Thyroid gland (tissue), 4 donors: Measurements from ENCODE around the gene OBSL1. TPM values are rescaled to one million over a fixed set of nuclear protein-coding genes. Genes with fewer than 3 reads are reported as not detected.

Experiments
- DNase-seq, 2 donors: peaks; one replicate each; pipeline ENCODE4 v3.0.0-alpha.2; 2019
- H3K27ac ChIP-seq, 3 donors: fragments of 200-600 bp; sonication (generic); 1 replicate in 2 of 3; 2 replicates in 1 of 3; pipeline ENCODE4 v1.5.1; 2016 to 2019; ENCODE audit warnings: mild to moderate bottlenecking in 1 of 3, moderate library complexity in 1 of 3
- H3K27me3 ChIP-seq: fragments of 200-600 bp; sonication (generic); one replicate; pipeline ENCODE4 v1.5.1; 2019
- H3K36me3 ChIP-seq, 2 donors: fragments of 200-600 bp; sonication (generic); one replicate each; pipeline ENCODE4 v1.5.1; 2016 to 2019
- H3K4me1 ChIP-seq, 2 donors: fragments of 200-600 bp; sonication (generic); one replicate each; pipeline ENCODE4 v1.5.1; 2017 to 2019
- H3K4me3 ChIP-seq, 3 donors: fragments of 200-600 bp; sonication (generic); replicated peaks in 1 of 3; 1 replicate in 2 of 3; 2 replicates in 1 of 3; pipeline ENCODE4 v1.5.1; 2016; ENCODE audit warnings: mild to moderate bottlenecking in 1 of 3
- H3K9me3 ChIP-seq: fragments of 200-600 bp; sonication (generic); one replicate; pipeline ENCODE4 v1.5.1; 2017
- CTCF ChIP-seq, 6 experiments: fragments of 200-600 bp in 3 of 6; fragments of 450-650 bp in 3 of 6; sonication (generic) in 3 of 6; IDR thresholded peaks; one replicate each; pipeline ENCODE4 v1.5.1; 2016 to 2019; ENCODE audit warnings: antibody characterized with exemption in 6 of 6, mild to moderate bottlenecking in 2 of 6, inconsistent platforms in 1 of 6, moderate library complexity in 1 of 6
- POLR2A ChIP-seq, 2 donors: fragments of 450-650 bp; IDR thresholded peaks; one replicate each; pipeline ENCODE4 v1.6.1; 2017; ENCODE audit warnings: antibody characterized with exemption in 2 of 2, mild to moderate bottlenecking in 2 of 2, moderate library complexity in 1 of 2
- WGBS, 2 donors: methylation state at CpG; one replicate each; pipeline ENCODE4 v1.1.5; 2017; 5-methylcytosine and 5-hydroxymethylcytosine counted together
- intact Hi-C: fragments of 100-400 bp; cut with DNase I; formaldehyde crosslinking; loops from one replicate; pipeline ENCODE4 v1.15.1; 2023
- microRNA-seq: library from miRNA; unstranded; fragments of <30 nt; microRNA quantifications from one replicate; pipeline ENCODE4, GENCODE V29; 2016
- small RNA-seq: library from RNA; depleted of rRNA; stranded (forward); fragments of <200 nt; gene quantifications from one replicate; pipeline ENCODE3, GENCODE V24; 2016
- total RNA-seq, 4 donors: library from RNA; depleted of rRNA; stranded (reverse); fragments of >200 nt; gene quantifications; one replicate each; pipeline ENCODE4 v1.2.3, GENCODE V29; 2016

The OBSL1 gene
- total RNA-seq, 4 donors from 2014 or later = 142 to 200 (median 170) TPM

- H3K27ac ChIP-seq = no peak overlapping the region
- H3K4me1 ChIP-seq = peaks cover 11 to 15% of the 10 kb centered on the region in 2 donors
- no peaks in the 10 kb centered on the region for H3K9me3 ChIP-seq
- no peak overlapping the region for H3K4me3 ChIP-seq
- H3K27me3 ChIP-seq = no peaks in the 10 kb centered on the region
- intact Hi-C loops = no loop called here
- H3K36me3 ChIP-seq = peaks cover 24 to 32% of the 10 kb centered on the region in 2 donors
- WGBS, 2 donors = 83 to 86% methylated on average over 20 of the region's 23 CpGs
- TF ChIP-seq POLR2A (IDR thresholded peaks at IDR 0.05) (no peak), CTCF (IDR thresholded peaks at IDR 0.05) (no peak)
- no peak for DNase-seq
Observed at GRCh38 chr2:219506153-219506801, 65.1 kb downstream of the OBSL1 start.

- TF ChIP-seq POLR2A (IDR thresholded peaks at IDR 0.05) = no peak
- no peak for TF ChIP-seq CTCF (IDR thresholded peaks at IDR 0.05)
- H3K27me3 ChIP-seq = no peaks in the 10 kb centered on the region
- H3K27ac ChIP-seq = no peak overlapping the region
- intact Hi-C loops = no loop called here
- H3K36me3 ChIP-seq = peaks cover 24 to 32% of the 10 kb centered on the region in 2 donors
- 87 to 95% methylated on average over 9 of the region's 9 CpGs for WGBS, 2 donors
- H3K4me1 ChIP-seq = peaks cover 11 to 15% of the 10 kb centered on the region in 2 donors
- no peak overlapping the region for H3K4me3 ChIP-seq
- no peaks in the 10 kb centered on the region for H3K9me3 ChIP-seq
- DNase-seq = no peak
Observed at GRCh38 chr2:219505585-219505984, 65.8 kb downstream of the OBSL1 start.

- TF ChIP-seq CTCF (IDR thresholded peaks at IDR 0.05) (no peak), POLR2A (IDR thresholded peaks at IDR 0.05) (no peak)
- H3K36me3 ChIP-seq = peaks cover 24 to 32% of the 10 kb centered on the region in 2 donors
- H3K4me1 ChIP-seq = peaks cover 12 to 15% of the 10 kb centered on the region in 2 donors
- H3K9me3 ChIP-seq = no peaks in the 10 kb centered on the region
- H3K4me3 ChIP-seq = no peak overlapping the region
- H3K27ac ChIP-seq = no peak overlapping the region
- no peak for DNase-seq
- no peaks in the 10 kb centered on the region for H3K27me3 ChIP-seq
- intact Hi-C loops = no loop called here
Observed at GRCh38 chr2:219502618-219503017, 68.7 kb downstream of the OBSL1 start.

GRCh38 chr2:219501849-219502248, 69.5 kb downstream of the OBSL1 start:
- TF ChIP-seq POLR2A (IDR thresholded peaks at IDR 0.05) = no peak
- TF ChIP-seq CTCF (IDR thresholded peaks at IDR 0.05) = no peak
- no peaks in the 10 kb centered on the region for H3K27me3 ChIP-seq
- H3K9me3 ChIP-seq = no peaks in the 10 kb centered on the region
- H3K4me3 ChIP-seq = no peak overlapping the region
- intact Hi-C loops = no loop called here
- DNase-seq = no peak
- no peak overlapping the region for H3K27ac ChIP-seq
- 94 to 97% methylated on average over 14 of the region's 14 CpGs for WGBS, 2 donors
- H3K36me3 ChIP-seq = peaks cover 23 to 31% of the 10 kb centered on the region in 2 donors
- peaks cover 19 to 23% of the 10 kb centered on the region in 2 donors for H3K4me1 ChIP-seq

Small RNAs within 50 kb of the gene (microRNA-seq; reads per million reads assigned to microRNA genes)
- gene MIR3132 = not detected

Small RNAs within 50 kb of the gene (small RNA-seq; reads per million reads assigned to genes)
- gene MIR3132 (not detected), gene RN7SKP213 (not detected)

Other genes with a start within 250 kb of the OBSL1 start
- not detected for gene RESP18, start 238.8 kb downstream of the OBSL1 start, total RNA-seq
- 10 to 100 TPM; 35.9 to 49.5 (median 41.6) TPM for gene DNPEP, start 183.6 kb downstream of the OBSL1 start, total RNA-seq
- 10 to 100 TPM; 26.7 to 54.4 (median 28.7) TPM for gene DES, start 153.2 kb downstream of the OBSL1 start, total RNA-seq
- gene SPEG, start 136.7 kb downstream of the OBSL1 start, total RNA-seq = 1 to 10 TPM; 1.9 to 3.5 (median 3.3) TPM
- gene GMPPA, start 72.6 kb downstream of the OBSL1 start, total RNA-seq = 10 to 100 TPM; 26.5 to 50.6 (median 42.6) TPM
- gene ASIC4, start 57.1 kb downstream of the OBSL1 start, total RNA-seq = not detected
- gene CHPF, start 27.7 kb downstream of the OBSL1 start, total RNA-seq = 100 to 1,000 TPM in 3 of 4 donors, 10 to 100 TPM in 1; 57.2 to 194 (median 141) TPM
- 10 to 100 TPM in 1 of 4 donors, 1 to 10 TPM in 3; 4.6 to 10.9 (median 5.4) TPM for gene TMEM198, start 27.5 kb downstream of the OBSL1 start, total RNA-seq
- gene INHA, start 771 bp upstream of the OBSL1 start, total RNA-seq = 1 to 10 TPM in 1 of 4 donors, under 1 TPM in 2, not detected in 1; 0.50 to 1.1 (median 0.81) TPM
- gene STK11IP, start 26.3 kb upstream of the OBSL1 start, total RNA-seq = 10 to 100 TPM; 14.6 to 25.0 (median 19.7) TPM
- gene SLC4A3, start 56.1 kb upstream of the OBSL1 start, total RNA-seq = 1 to 10 TPM; 1.2 to 3.2 (median 2.8) TPM